ENCODE results near the gene FRMD4A. TPM values are rescaled to one million over a fixed set of nuclear protein-coding genes. Genes with fewer than 3 reads are reported as not detected.
"Not testable (repeated sequence)": the region's sequence is repeated elsewhere in the genome, so short reads cannot be mapped to it uniquely, and the experiment has no call there.

Gene FRMD4A
- total RNA-seq, 1 donor from 2014 or later, result 28.2 TPM

- TF ChIP-seq CTCF (IDR thresholded peaks at IDR 0.05; ENCODE audit: insufficient read depth, low read length, poor library complexity, severe bottlenecking), result no peak
- no peak for DNase-seq (ENCODE audit: low read depth)
- Histone ChIP-seq H3K27me3 (ENCODE audit: control insufficient read depth, insufficient read depth, low read length) (no peaks in the 10 kb centered on the region), H3K36me3 (ENCODE audit: control insufficient read depth, insufficient read depth, low read length) (no peaks in the 10 kb centered on the region), H3K4me3 (ENCODE audit: low read depth, low read length) (no peak overlapping the region)
Observed at GRCh38 chr10:14146025-14146424, 184.7 kb downstream of the FRMD4A start.

- no peak for TF ChIP-seq CTCF (IDR thresholded peaks at IDR 0.05; ENCODE audit: insufficient read depth, low read length, poor library complexity, severe bottlenecking)
- H3K36me3 ChIP-seq (ENCODE audit: control insufficient read depth, insufficient read depth, low read length), result no peaks in the 10 kb centered on the region
- no peak overlapping the region for H3K4me3 ChIP-seq (ENCODE audit: low read depth, low read length)
- H3K27me3 ChIP-seq (ENCODE audit: control insufficient read depth, insufficient read depth, low read length), result no peaks in the 10 kb centered on the region
- DNase-seq (ENCODE audit: low read depth), result no peak
Observed at GRCh38 chr10:14144451-14144850, 186.3 kb downstream of the FRMD4A start.

- Histone ChIP-seq H3K4me3 (ENCODE audit: low read depth, low read length) (no peak overlapping the region), H3K27me3 (ENCODE audit: control insufficient read depth, insufficient read depth, low read length) (no peaks in the 10 kb centered on the region), H3K36me3 (ENCODE audit: control insufficient read depth, insufficient read depth, low read length) (no peaks in the 10 kb centered on the region)
- DNase-seq (ENCODE audit: low read depth), result no peak
- no peak for TF ChIP-seq CTCF (IDR thresholded peaks at IDR 0.05; ENCODE audit: insufficient read depth, low read length, poor library complexity, severe bottlenecking)
Observed at GRCh38 chr10:14142606-14143250, 188.0 kb downstream of the FRMD4A start.

- Histone ChIP-seq H3K36me3 (ENCODE audit: control insufficient read depth, insufficient read depth, low read length) (no peaks in the 10 kb centered on the region), H3K4me3 (ENCODE audit: low read depth, low read length) (no peak overlapping the region), H3K27me3 (ENCODE audit: control insufficient read depth, insufficient read depth, low read length) (no peaks in the 10 kb centered on the region)
- DNase-seq (ENCODE audit: low read depth), result no peak
- no peak for TF ChIP-seq CTCF (IDR thresholded peaks at IDR 0.05; ENCODE audit: insufficient read depth, low read length, poor library complexity, severe bottlenecking)
Observed at GRCh38 chr10:14141283-14141682, 189.4 kb downstream of the FRMD4A start.

- H3K36me3 ChIP-seq (ENCODE audit: control insufficient read depth, insufficient read depth, low read length), result no peaks in the 10 kb centered on the region
- DNase-seq (ENCODE audit: low read depth), result no peak
- no peak overlapping the region for H3K4me3 ChIP-seq (ENCODE audit: low read depth, low read length)
- no peaks in the 10 kb centered on the region for H3K27me3 ChIP-seq (ENCODE audit: control insufficient read depth, insufficient read depth, low read length)
- no peak for TF ChIP-seq CTCF (IDR thresholded peaks at IDR 0.05; ENCODE audit: insufficient read depth, low read length, poor library complexity, severe bottlenecking)
Observed at GRCh38 chr10:14137391-14137790, 193.3 kb downstream of the FRMD4A start.

GRCh38 chr10:14135196-14135595 lies 195.5 kb downstream of the FRMD4A start:
- not testable (repeated sequence) for H3K36me3 ChIP-seq (ENCODE audit: control insufficient read depth, insufficient read depth, low read length); DNase-seq (ENCODE audit: low read depth); H3K27me3 ChIP-seq (ENCODE audit: control insufficient read depth, insufficient read depth, low read length); H3K4me3 ChIP-seq (ENCODE audit: low read depth, low read length)
